Hippocampal formation (tissue), 2 donors: Measurements from ENCODE around the gene MCM9.
A peak's percentile ranks its signal among the peaks of the same experiment; 100 is the strongest.
"Not testable (repeated sequence)": the region's sequence is repeated elsewhere in the genome, so short reads cannot be mapped to it uniquely, and the experiment has no call there.

Experiments
- DNase-seq, 2 donors: peaks; one replicate each; lab custom pipeline; 2025; lab: John Stamatoyannopoulos, UW

Gene MCM9

GRCh38 chr6:118893807-118894424, 41.0 kb downstream of the MCM9 start, which contains the start of gene ASF1A:
ASF1A (plus strand) TSS chr6:118894152; CDS start chr6:118894414, 262 bp downstream.
- peak; percentile 97 to 99 for DNase-seq

GRCh38 chr6:118893064-118893806, 41.7 kb downstream of the MCM9 start:
- peak; percentile 29 to 79 for DNase-seq

- no peak for DNase-seq
Observed at GRCh38 chr6:118892355-118892991, 42.5 kb downstream of the MCM9 start.

GRCh38 chr6:118890997-118891790, 43.8 kb downstream of the MCM9 start:
- no peak for DNase-seq

GRCh38 chr6:118889163-118889562, 45.8 kb downstream of the MCM9 start:
- DNase-seq = no peak

- no peak for DNase-seq
Observed at GRCh38 chr6:118886641-118887040, 48.3 kb downstream of the MCM9 start.

- DNase-seq = no peak
Observed at GRCh38 chr6:118882314-118882905, 52.5 kb downstream of the MCM9 start.

- no peak for DNase-seq
Observed at GRCh38 chr6:118881440-118882313, 53.3 kb downstream of the MCM9 start.

GRCh38 chr6:118877806-118878205, 57.2 kb downstream of the MCM9 start:
- DNase-seq = no peak

- no peak for DNase-seq
Observed at GRCh38 chr6:118876814-118877213, 58.1 kb downstream of the MCM9 start.

- no peak for DNase-seq
Observed at GRCh38 chr6:118876198-118876597, 58.8 kb downstream of the MCM9 start.

GRCh38 chr6:118875672-118876071, 59.3 kb downstream of the MCM9 start:
- DNase-seq = no peak

- DNase-seq = no peak
Observed at GRCh38 chr6:118873239-118873638, 61.7 kb downstream of the MCM9 start.

- no peak for DNase-seq
Observed at GRCh38 chr6:118872726-118873125, 62.2 kb downstream of the MCM9 start.

- no peak for DNase-seq
Observed at GRCh38 chr6:118872318-118872717, 62.6 kb downstream of the MCM9 start.

GRCh38 chr6:118871331-118871730, 63.6 kb downstream of the MCM9 start:
- DNase-seq = no peak

- no peak for DNase-seq
Observed at GRCh38 chr6:118869894-118870589, 64.9 kb downstream of the MCM9 start.

- DNase-seq = no peak
Observed at GRCh38 chr6:118869350-118869749, 65.6 kb downstream of the MCM9 start.

GRCh38 chr6:118868901-118869300, 66.1 kb downstream of the MCM9 start:
- not testable (repeated sequence) for DNase-seq

GRCh38 chr6:118867181-118867580, 67.8 kb downstream of the MCM9 start:
- no peak for DNase-seq
